Ishikawa (cell line): ENCODE results near the gene ENC1.

Experiments
- EP300 ChIP-seq: IDR thresholded peaks from 2 replicates; pipeline ENCODE4 v1.6.1; 2012; ENCODE audit warnings: borderline replicate concordance
- FOXM1 ChIP-seq: IDR thresholded peaks from 2 replicates; pipeline ENCODE4 v1.6.1; 2012; ENCODE audit warnings: low read depth, borderline replicate concordance
- NFIC ChIP-seq: IDR thresholded peaks from 2 replicates; pipeline ENCODE4 v1.6.1; 2012
- RAD21 ChIP-seq: IDR thresholded peaks from 2 replicates; pipeline ENCODE4 v1.6.1; 2012; ENCODE audit warnings: low read depth
- TEAD4 ChIP-seq: IDR thresholded peaks from 2 replicates; pipeline ENCODE4 v1.6.1; 2012
- YY1 ChIP-seq: IDR thresholded peaks from 2 replicates; pipeline ENCODE4 v1.6.1; 2012; ENCODE audit warnings: low read depth
- ZBTB7A ChIP-seq: IDR thresholded peaks from 2 replicates; pipeline ENCODE4 v1.6.1; 2012; ENCODE audit warnings: low read depth
- TF ChIP-seq, protein P1 (sequence below): IDR thresholded peaks from 2 replicates; pipeline ENCODE4 v1.6.1; 2012; ENCODE audit warnings: low read depth, mild to moderate bottlenecking

DNA sequence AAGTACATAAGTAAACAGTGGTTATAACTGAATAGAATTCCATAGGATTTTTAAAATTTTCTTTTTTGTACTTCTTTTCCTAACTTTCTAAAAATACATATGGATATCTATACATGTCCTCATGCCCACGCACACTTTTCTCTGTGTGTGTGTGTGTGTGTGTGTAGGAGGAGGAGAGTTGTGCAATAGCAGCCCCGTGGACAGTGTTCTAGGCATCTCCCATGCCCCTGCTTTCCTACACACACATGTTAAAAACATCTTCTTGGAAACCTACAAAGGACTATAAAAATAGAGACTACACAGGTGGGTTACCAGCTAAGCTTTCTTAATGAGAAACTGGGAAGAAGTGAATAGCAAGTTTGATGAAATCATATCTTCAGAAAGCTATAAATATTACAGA is 24.7 kb upstream of the ENC1 start:
- TF ChIP-seq RAD21 (no peak), FOXM1 (no peak), ZBTB7A (no peak), EP300 (no peak), NFIC (no peak), TEAD4 (no peak), YY1 (no peak)
- TF ChIP-seq, protein P1, sequence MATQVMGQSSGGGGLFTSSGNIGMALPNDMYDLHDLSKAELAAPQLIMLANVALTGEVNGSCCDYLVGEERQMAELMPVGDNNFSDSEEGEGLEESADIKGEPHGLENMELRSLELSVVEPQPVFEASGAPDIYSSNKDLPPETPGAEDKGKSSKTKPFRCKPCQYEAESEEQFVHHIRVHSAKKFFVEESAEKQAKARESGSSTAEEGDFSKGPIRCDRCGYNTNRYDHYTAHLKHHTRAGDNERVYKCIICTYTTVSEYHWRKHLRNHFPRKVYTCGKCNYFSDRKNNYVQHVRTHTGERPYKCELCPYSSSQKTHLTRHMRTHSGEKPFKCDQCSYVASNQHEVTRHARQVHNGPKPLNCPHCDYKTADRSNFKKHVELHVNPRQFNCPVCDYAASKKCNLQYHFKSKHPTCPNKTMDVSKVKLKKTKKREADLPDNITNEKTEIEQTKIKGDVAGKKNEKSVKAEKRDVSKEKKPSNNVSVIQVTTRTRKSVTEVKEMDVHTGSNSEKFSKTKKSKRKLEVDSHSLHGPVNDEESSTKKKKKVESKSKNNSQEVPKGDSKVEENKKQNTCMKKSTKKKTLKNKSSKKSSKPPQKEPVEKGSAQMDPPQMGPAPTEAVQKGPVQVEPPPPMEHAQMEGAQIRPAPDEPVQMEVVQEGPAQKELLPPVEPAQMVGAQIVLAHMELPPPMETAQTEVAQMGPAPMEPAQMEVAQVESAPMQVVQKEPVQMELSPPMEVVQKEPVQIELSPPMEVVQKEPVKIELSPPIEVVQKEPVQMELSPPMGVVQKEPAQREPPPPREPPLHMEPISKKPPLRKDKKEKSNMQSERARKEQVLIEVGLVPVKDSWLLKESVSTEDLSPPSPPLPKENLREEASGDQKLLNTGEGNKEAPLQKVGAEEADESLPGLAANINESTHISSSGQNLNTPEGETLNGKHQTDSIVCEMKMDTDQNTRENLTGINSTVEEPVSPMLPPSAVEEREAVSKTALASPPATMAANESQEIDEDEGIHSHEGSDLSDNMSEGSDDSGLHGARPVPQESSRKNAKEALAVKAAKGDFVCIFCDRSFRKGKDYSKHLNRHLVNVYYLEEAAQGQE: no peak
